Transverse colon (tissue), 4 donors: ENCODE measurements around the gene RASSF4.

Source experiments
- EP300 ChIP-seq: sonication (generic); formaldehyde crosslinking; IDR thresholded peaks from one replicate; pipeline ENCODE4 v1.6.1; 2017; ENCODE audit warnings: antibody characterized with exemption, low read depth
- POLR2A ChIP-seq: fragments of 450-650 bp; IDR thresholded peaks from one replicate; pipeline ENCODE4 v1.6.1; 2016; ENCODE audit warnings: antibody characterized with exemption, mild to moderate bottlenecking, moderate library complexity
- POLR2AphosphoS5 ChIP-seq, 3 donors: sonication (generic); formaldehyde crosslinking; IDR thresholded peaks; one replicate each; pipeline ENCODE4 v1.6.1; 2016; ENCODE audit warnings: antibody characterized with exemption in 3 of 3
- TF ChIP-seq, protein P1 (sequence below), 5 experiments: fragments of 200-600 bp in 3 of 5; fragments of 450-650 bp in 2 of 5; sonication (generic) in 3 of 5; IDR thresholded peaks; 1 replicate in 2 of 5; 2 replicates in 3 of 5; pipeline ENCODE4 v1.5.1; 2016 to 2017; ENCODE audit warnings: antibody characterized with exemption in 5 of 5, inconsistent platforms in 3 of 5, mild to moderate bottlenecking in 2 of 5, moderate library complexity in 1 of 5

DNA sequence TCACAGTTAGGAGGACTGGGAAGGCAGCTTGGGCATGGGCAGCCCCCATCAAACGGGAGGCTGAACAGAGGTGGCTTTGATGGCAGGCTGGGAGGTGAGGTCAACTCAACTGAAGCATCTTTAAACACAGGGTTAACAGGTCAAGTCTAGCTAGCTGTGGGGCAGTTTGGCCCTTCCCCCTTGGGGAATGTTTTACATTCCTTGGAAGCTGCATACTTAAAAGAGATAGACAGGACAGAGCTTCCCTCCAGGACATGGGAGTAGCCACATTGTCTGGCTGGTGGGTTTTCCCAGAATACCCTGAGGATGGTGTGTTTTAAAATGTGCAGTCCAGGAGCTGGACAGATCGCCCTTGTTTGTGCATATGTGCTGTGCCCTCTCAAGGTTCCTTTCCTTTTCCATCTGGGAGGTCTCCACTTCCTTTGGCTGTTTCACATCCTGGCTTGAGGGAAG, 6.8 kb upstream of the RASSF4 start:
- TF ChIP-seq, protein P1, sequence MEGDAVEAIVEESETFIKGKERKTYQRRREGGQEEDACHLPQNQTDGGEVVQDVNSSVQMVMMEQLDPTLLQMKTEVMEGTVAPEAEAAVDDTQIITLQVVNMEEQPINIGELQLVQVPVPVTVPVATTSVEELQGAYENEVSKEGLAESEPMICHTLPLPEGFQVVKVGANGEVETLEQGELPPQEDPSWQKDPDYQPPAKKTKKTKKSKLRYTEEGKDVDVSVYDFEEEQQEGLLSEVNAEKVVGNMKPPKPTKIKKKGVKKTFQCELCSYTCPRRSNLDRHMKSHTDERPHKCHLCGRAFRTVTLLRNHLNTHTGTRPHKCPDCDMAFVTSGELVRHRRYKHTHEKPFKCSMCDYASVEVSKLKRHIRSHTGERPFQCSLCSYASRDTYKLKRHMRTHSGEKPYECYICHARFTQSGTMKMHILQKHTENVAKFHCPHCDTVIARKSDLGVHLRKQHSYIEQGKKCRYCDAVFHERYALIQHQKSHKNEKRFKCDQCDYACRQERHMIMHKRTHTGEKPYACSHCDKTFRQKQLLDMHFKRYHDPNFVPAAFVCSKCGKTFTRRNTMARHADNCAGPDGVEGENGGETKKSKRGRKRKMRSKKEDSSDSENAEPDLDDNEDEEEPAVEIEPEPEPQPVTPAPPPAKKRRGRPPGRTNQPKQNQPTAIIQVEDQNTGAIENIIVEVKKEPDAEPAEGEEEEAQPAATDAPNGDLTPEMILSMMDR (IDR thresholded peaks at IDR 0.05): no peak
- TF ChIP-seq POLR2AphosphoS5 (IDR thresholded peaks at IDR 0.05) (no peak), EP300 (no peak), POLR2A (no peak)
